DND-41 (cell line): ENCODE measurements around the gene PPARGC1A.

ENCODE experiments used
- ATAC-seq: fragments of 200-7000 bp; cut with Tn5 transposase; 3 replicates; pipeline ENCODE4 v1.9.1; 2021; ENCODE audit warnings: low read depth; ENCODE audit not compliant: insufficient read depth
- DNase-seq: peaks from one replicate; pipeline ENCODE4 v3.0.0-alpha.2; 2020
- H2AFZ ChIP-seq: 2 replicates; pipeline ENCODE4 v1.6.0; 2012; ENCODE audit warnings: low read depth, low read length
- H3K27ac ChIP-seq: 2 replicates; pipeline ENCODE4 v1.5.1; 2012; ENCODE audit warnings: low read length, inconsistent platforms
- H3K27me3 ChIP-seq: fragments of 200-600 bp; sonication (generic); 2 replicates; pipeline ENCODE4 v1.6.0; 2012; ENCODE audit warnings: low read length, mild to moderate bottlenecking, inconsistent platforms; ENCODE audit not compliant: insufficient read depth, poor library complexity
- H3K36me3 ChIP-seq: 2 replicates; pipeline ENCODE4 v1.5.1; 2012; ENCODE audit warnings: low read length, inconsistent platforms; ENCODE audit not compliant: insufficient read depth
- H3K4me1 ChIP-seq: 2 replicates; pipeline ENCODE4 v1.5.1; 2012; ENCODE audit warnings: mild to moderate bottlenecking, low read length; ENCODE audit not compliant: insufficient read depth
- H3K4me2 ChIP-seq: 2 replicates; pipeline ENCODE4 v1.6.0; 2012; ENCODE audit warnings: mild to moderate bottlenecking, moderate library complexity, low read length, inconsistent platforms; ENCODE audit not compliant: insufficient read depth
- H3K4me3 ChIP-seq, 2 experiments: fragments of 200-600 bp in 1 of 2; shearing (Covaris generic) in 1 of 2; 2 replicates each; pipeline ENCODE4 v1.5.1; 2012 to 2016; ENCODE audit warnings: inconsistent platforms in 2 of 2, low read length in 2 of 2, mild to moderate bottlenecking in 2 of 2, low read depth in 1 of 2, moderate library complexity in 1 of 2
- H3K79me2 ChIP-seq: 2 replicates; pipeline ENCODE4 v1.6.0; 2012; ENCODE audit warnings: low read length, inconsistent platforms; ENCODE audit not compliant: insufficient read depth
- H3K9ac ChIP-seq: 2 replicates; pipeline ENCODE4 v1.6.0; 2012; ENCODE audit warnings: low read depth, mild to moderate bottlenecking, inconsistent platforms, low read length, moderate library complexity
- H3K9me3 ChIP-seq: 2 replicates; pipeline ENCODE4 v1.5.1; 2012; ENCODE audit warnings: low read length, moderate library complexity, mild to moderate bottlenecking, inconsistent platforms; ENCODE audit not compliant: insufficient read depth, severe bottlenecking
- H4K20me1 ChIP-seq: 2 replicates; pipeline ENCODE4 v1.6.0; 2012; ENCODE audit warnings: low read length; ENCODE audit not compliant: insufficient read depth
- EZH2 ChIP-seq: IDR thresholded peaks from 3 replicates; pipeline ENCODE4 v1.6.1; 2012; ENCODE audit warnings: borderline replicate concordance, low read depth, mild to moderate bottlenecking, moderate library complexity, low read length, inconsistent platforms; ENCODE audit not compliant: severe bottlenecking
- TF ChIP-seq, protein P1 (sequence below): IDR thresholded peaks from 2 replicates; pipeline ENCODE4 v1.5.1; 2012; ENCODE audit warnings: borderline replicate concordance, low read length, moderate library complexity, mild to moderate bottlenecking; ENCODE audit not compliant: poor library complexity, severe bottlenecking; ENCODE audit errors: extremely low read depth

Gene PPARGC1A

DNA sequence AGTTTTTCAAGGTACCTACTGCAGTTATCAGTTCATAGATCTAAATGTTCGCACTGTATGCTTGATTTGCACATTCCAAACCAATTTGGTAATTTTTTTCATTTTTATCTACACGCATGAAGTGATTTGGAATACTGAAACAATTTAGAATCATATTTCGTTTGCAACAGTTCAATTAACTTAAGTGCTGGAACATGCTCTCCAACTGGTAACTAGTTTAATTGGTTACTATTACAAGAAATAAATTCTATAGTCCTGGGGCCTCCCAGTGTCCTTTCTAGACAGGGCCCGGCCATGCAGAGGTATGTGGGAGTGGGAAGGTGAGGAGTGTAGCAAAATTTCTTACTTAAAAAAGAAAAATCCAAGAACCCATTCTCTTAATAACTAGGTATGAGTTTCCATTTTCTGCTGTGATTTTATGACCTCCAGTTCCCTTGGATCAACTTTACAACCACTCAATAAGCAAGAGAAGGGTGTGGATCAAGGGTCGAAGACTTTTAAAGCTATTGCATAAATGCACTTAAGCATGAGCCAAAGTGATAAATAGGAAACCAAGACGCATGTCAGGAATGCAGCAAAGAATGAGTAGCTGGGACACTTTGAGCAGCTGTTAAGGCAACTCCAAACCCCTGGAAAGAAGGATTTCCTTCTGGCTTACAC lies 106.9 kb downstream of the PPARGC1A start:
- DNase-seq, result no peak
- no peaks in the 10 kb centered on the region for H4K20me1 ChIP-seq

DNA sequence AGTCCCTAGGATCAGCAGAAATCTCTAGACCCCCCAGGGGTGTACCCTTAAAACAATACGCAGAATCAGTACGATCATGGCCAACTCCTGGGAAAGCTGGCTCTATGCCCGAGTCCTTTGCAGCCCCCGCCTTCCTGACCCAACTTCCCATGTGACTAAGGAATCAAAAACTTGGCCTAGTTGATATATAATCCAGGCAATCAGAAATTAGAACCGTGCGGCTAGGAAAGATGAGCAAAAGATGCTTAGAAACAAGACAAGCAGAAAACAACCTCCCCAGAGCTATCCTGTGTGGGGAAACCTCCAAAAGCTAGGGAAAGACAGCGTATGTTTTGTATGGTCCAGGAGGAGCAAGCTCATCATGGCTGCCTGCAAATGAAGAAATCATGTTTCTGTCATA lies 110.0 kb downstream of the PPARGC1A start:
- Histone ChIP-seq H3K9me3 (no peaks in the 10 kb centered on the region), H2AFZ (no peak overlapping the region), H4K20me1 (no peaks in the 10 kb centered on the region), H3K4me2 (no peak overlapping the region), H3K27me3 (no peaks in the 10 kb centered on the region), H3K79me2 (no peaks in the 10 kb centered on the region), H3K4me3 (no peak overlapping the region), H3K9ac (no peak overlapping the region), H3K36me3 (no peaks in the 10 kb centered on the region), H3K27ac (no peak overlapping the region), H3K4me1 (no peaks in the 10 kb centered on the region)
- TF ChIP-seq, protein P1, sequence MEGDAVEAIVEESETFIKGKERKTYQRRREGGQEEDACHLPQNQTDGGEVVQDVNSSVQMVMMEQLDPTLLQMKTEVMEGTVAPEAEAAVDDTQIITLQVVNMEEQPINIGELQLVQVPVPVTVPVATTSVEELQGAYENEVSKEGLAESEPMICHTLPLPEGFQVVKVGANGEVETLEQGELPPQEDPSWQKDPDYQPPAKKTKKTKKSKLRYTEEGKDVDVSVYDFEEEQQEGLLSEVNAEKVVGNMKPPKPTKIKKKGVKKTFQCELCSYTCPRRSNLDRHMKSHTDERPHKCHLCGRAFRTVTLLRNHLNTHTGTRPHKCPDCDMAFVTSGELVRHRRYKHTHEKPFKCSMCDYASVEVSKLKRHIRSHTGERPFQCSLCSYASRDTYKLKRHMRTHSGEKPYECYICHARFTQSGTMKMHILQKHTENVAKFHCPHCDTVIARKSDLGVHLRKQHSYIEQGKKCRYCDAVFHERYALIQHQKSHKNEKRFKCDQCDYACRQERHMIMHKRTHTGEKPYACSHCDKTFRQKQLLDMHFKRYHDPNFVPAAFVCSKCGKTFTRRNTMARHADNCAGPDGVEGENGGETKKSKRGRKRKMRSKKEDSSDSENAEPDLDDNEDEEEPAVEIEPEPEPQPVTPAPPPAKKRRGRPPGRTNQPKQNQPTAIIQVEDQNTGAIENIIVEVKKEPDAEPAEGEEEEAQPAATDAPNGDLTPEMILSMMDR, result no peak
- no peak for TF ChIP-seq EZH2
- ATAC-seq (no peak), DNase-seq (no peak)

More for the DNA sequence above, 106.9 kb downstream of the PPARGC1A start:
- Histone ChIP-seq H3K9ac (no peak overlapping the region), H3K79me2 (no peaks in the 10 kb centered on the region), H3K27ac (no peak overlapping the region), H3K4me1 (no peaks in the 10 kb centered on the region), H3K36me3 (no peaks in the 10 kb centered on the region), H2AFZ (no peak overlapping the region), H3K4me3 (no peak overlapping the region), H3K9me3 (no peaks in the 10 kb centered on the region), H3K4me2 (no peak overlapping the region), H3K27me3 (no peaks in the 10 kb centered on the region)
- no peak for ATAC-seq
- TF ChIP-seq EZH2, result no peak
- TF ChIP-seq, protein P1, result no peak

DNA sequence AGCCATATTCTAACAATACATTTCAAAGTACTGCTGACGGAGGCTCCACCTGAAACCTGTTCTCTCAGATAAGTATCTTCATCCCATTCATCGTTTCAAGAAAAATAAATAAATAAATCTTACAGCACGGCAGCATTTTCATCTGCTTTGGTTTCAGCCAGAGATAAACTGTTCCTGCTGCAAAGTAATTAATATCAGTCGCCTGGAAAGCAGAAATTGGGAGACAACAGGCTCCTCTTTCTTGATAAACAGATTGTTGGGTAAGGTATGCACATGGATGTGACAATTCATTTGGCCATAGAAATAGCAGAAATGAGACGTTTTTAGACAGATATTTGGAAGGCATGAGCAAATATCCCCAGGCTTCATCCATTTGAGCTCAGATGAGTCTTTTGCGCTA lies 110.4 kb downstream of the PPARGC1A start:
- Histone ChIP-seq H3K27ac (no peak overlapping the region), H3K27me3 (no peaks in the 10 kb centered on the region), H3K4me1 (no peaks in the 10 kb centered on the region), H3K9me3 (no peaks in the 10 kb centered on the region), H3K36me3 (no peaks in the 10 kb centered on the region), H2AFZ (no peak overlapping the region), H3K79me2 (no peaks in the 10 kb centered on the region), H3K4me2 (no peak overlapping the region), H3K4me3 (no peak overlapping the region), H3K9ac (no peak overlapping the region), H4K20me1 (no peaks in the 10 kb centered on the region)
- TF ChIP-seq, protein P1, result no peak
- TF ChIP-seq EZH2, result no peak
- ATAC-seq (no peak), DNase-seq (no peak)
